GM18951 (cell line): Measurements from ENCODE around the gene TRIP11.

ENCODE experiments used
- POLR2A ChIP-seq: IDR thresholded peaks from 4 replicates; pipeline ENCODE4 v1.6.1; 2011; ENCODE audit warnings: mild to moderate bottlenecking; ENCODE audit not compliant: insufficient read length, insufficient read depth; ENCODE audit errors: extremely low read depth
- in situ Hi-C: fragments of 300-500 bp; cut with MboI; formaldehyde crosslinking; loops from one replicate; pipeline ENCODE4 v1.12.0; 2022; ENCODE audit warnings: low sequenced_read_pairs, mixed read lengths, inconsistent platforms; ENCODE audit not compliant: unreplicated experiment

Gene TRIP11

DNA sequence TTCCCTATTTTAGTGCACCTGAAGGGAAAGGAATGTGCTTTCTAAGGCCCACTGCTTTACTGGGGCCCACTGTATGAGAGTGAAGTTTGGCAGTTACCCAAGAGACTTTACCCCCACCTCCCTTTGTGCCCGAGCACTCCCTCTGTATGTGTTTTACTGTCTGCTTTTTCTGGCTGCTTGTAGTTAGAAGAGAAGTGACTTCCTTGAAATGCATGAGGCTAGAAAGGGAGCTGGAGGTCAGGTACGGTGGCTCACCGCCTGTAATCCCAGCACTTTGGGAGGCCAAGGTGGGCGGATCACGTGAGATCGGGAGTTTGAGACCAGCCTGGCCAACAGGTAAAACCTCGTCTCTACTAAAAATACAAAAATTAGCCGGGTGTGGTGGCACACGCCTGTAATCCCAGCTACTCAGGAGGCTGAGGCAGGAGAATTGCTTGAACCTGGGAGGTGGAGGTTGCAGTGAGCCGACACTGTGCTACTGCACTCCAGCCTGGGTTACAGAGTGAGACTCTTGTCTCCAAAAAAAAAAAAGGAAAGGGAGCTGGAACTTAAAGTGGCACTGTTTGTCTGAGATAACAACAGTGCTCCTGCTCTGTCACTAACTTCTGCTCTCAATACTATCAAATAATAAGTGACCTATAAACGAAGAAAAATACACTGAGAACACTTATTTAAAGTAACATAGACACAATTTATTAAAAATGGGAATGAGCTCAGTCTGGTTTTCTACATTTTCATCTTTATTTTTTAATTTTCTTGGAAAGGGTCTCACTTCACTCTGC is 5.8 kb downstream of the TRIP11 start:
- in situ Hi-C loops = no loop called here
- no peak for TF ChIP-seq POLR2A

DNA sequence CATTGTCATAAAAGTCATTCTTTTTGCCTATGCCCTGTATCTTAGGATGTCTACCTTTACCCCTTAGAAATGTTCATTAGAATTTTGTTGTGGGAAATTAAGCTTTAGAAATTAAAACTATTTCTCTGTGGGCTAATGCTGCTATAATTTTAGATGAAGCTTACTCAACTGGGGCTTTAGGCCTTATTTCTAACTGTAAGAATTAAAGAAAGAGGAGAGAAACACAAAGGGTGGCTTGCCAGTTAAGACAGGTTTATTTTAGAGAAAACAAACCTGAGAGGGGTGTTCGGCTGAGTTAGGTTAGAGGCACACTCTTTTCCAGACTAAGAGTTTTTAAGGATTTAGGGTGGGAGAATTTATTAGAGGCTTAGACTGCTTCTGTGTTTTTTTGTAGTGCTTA is 6.4 kb downstream of the TRIP11 start:
- in situ Hi-C loops = no loop called here
- no peak for TF ChIP-seq POLR2A

DNA sequence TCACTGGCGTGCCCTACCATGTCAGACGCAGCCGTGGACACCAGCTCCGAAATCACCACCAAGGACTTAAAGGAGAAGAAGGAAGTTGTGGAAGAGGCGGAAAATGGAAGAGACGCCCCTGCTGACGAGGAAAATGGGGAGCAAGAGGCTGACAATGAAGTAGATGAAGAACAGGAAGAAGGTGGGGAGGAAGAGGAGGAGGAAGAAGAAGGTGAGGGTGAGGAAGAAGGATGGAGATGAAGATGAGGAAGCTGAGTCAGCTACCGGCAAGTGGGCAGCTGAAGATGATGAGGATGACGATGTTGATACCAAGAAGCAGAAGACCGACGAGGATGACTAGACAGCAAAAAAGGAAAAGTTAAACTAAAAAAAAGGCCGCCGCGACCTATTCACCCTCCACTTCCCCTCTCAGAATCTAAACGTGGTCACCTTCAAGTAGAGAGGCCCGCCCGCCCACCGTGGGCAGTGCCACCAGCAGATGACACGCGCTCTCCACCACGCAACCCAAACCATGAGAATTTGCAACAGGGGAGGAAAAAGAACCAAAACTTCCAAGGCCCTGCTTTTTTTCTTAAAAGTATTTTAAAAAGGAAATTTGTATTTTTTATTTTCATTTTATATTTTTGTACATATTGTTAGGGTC is 13.2 kb downstream of the TRIP11 start:
- in situ Hi-C loops = no loop called here
- TF ChIP-seq POLR2A = no peak

DNA sequence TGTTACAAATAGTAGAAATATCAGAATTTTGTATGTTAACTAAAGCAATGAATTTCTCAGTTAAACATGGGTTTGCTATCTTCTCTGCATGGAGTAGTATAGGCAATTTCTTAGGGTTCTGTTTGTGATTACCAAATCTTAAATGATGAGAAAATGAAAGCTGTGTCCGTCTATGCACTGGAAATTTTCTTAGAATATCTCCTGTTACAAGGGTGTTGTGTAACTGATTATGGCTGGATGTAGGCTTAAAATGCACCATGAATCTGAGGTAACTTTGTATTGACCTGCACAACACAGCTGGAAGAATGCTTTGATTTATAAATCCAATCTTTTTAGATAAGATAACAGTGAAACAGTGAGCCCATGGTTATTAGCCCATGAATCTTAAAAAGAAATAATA is 17.8 kb downstream of the TRIP11 start:
- TF ChIP-seq POLR2A = no peak
- in situ Hi-C loops = no loop called here

DNA sequence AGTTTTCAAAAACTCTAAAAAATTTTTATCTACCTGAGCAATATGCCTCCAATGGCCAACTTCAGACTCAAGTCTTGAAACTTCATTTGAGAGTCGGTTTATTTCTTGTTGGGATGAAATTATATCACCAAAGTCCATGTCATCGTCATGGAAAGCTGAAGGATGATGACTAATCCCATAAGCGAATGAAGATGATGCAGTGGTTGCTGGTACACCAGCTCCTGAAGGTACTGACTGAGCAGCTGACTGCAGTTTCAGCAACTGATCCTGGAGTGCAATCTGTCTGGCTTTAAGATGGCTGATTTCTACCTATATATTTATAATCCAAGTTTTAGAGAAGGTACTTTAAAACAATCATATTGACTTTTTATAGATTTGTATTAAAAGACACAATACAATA is 18.3 kb downstream of the TRIP11 start:
- in situ Hi-C loops = no loop called here
- no peak for TF ChIP-seq POLR2A

DNA sequence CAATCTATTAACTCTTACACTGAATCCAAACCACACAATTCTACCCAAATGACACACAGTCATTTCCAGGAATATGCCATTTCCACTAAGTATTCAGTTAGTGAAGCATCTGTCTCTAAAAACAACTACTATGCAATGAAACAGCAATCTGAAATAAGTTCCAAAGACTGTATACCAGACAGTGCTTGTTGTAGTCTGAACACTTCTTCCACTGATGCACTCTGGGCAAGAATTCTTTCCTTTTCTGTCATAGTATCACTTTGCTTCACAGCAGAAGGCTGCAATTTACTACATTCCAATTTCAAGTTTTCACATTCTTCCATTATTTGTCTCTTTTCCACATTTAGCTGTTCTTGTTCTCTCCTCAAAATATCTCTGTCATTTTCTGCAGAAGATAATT is 25.8 kb downstream of the TRIP11 start:
- no peak for TF ChIP-seq POLR2A
- in situ Hi-C loops = no loop called here

DNA sequence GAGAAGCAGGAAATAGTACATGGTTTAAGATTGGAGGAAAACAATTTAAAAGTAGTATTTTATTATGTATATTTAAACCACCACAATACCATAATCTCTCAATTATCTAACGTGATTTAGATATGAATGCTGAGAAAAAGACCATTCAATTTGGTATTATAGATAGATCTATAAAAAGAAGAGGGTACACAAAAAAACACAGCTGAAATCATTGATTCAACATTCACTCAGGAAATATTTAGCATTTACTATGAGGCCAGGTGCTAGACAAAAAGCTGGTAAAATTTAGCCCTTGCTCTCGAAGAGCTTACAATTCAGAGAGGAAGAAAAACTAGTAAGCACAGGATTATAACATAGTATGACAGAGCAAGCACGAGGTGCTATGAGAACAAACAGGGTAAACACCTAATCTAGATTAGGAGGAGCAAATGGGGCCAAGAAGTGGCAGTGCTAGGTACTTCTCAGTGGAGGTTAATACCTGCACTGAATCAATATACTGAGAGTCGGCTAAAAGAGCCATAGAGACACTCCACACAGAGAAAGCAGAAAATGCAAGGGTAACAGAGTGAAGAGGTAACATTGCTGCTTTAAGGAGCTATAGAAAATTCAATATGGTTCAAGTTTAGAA is 27.6 kb downstream of the TRIP11 start:
- in situ Hi-C loops = no loop called here
- no peak for TF ChIP-seq POLR2A

DNA sequence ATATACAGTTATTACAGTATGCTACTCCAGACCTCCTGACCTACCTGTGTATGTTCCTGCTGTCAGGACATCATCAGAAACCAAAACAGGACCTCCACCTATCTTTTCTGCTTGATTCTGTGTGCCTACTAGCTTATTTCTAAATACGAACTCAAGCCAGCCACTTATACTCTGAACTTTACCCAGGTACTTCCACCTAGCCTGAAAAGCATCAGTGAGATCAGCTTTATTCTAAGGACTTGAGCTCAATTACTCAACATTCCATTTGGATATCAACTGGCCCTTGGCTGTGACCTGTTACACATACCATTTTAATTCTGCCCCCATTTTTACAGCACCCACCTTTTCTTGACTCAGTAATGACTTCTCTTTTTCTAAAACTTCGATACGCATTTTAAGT is 29.2 kb downstream of the TRIP11 start:
- in situ Hi-C loops = no loop called here
- TF ChIP-seq POLR2A = no peak

DNA sequence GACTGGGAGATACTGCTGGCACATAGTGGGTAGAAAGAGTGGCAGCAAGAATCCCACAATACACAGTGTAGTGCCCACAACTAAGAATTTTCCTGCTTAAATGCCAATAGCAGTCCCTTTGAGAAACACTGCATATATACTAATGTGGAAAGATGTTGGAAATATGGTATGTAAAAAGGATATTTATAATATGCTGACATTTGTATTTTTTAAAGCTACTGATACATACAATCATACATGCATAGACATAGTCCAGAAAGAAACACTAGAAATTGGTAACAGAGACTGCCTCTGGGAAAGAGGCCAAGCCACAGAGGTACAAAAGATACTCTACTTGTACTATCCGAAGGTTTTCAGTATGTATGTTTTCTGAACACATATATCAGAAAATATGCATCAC is 30.3 kb downstream of the TRIP11 start:
- in situ Hi-C loops = no loop called here
- TF ChIP-seq POLR2A = no peak

DNA sequence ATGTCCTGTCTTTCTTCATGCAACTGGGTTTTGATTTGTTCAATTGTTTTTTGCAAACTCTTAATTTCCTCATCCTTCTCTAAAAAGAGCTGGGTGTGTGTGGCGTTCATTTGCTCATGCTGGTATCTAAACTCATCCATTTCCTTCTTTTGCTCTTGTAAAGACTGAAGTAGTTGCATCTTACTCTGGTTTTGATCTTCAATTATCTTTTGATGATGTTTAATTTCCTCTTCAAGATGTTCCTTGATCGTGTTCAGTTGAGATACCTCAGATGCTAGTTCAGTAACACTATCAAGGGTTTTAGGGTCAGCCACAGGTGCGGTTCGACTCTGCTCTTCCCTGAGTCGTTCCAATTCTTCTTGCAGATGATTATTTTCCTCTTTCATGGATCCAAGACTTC is 34.8 kb downstream of the TRIP11 start:
- TF ChIP-seq POLR2A = no peak
- in situ Hi-C loops = no loop called here

DNA sequence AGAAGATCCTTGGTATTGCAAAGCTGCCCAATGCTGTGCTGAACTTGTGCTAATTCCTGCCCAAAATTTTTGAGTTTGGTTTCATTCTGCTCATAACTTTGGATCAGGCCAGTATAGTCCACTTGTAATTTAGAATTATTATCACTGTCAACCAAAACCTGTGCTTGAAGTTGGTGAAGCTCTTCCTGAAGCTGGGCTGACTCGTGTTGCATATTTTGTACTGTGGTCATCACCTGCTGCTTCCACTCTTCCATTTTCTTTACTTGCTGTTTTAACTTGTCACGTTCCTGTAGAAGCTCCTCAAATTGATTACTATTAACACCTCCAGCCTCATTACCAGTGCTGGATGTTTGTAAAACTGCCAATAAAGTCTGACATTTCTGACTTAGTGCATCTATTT is 35.8 kb downstream of the TRIP11 start:
- TF ChIP-seq POLR2A = no peak
- in situ Hi-C loops = no loop called here

DNA sequence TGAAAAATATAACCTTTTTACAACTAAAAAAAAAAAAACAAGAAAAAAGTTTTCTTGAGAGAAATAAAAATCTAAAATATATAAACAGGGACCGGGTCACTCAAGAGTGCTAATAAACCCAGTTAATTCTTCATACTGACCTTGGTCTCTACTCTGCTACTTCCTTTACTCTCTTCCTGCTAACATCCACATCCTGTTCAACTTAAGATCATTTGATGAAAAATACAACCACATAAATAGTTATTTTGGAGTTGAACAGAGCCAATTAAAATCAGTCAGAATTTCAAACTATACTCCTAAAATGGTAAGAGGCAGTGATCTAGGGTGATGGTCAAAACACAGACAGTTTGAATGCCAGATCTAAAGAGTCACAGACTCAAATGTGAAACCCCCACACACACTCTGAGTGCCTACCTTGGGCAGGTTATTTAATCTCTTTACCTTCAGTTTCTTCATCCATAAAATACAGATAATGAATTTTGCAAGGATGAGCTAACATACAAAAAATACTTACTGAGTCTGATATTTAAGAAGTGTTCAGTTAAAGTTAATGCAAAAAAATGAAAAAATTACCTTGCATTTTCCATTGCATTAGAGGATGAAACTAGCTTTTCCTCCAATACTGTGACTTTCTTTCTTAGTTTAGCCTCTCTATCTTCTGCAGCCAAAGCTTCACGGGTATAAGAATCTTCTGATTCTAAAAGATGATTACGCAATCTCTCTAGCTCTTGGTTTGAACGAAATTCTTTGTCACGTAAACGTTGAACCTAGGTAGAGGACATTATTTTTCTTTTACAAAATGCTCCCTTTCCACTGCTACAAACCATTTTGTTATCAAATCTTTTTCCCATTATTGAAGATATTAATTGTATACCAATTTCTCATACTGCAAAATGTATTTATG is 40.9 kb downstream of the TRIP11 start:
- in situ Hi-C loops = no loop called here
- TF ChIP-seq POLR2A = no peak

DNA sequence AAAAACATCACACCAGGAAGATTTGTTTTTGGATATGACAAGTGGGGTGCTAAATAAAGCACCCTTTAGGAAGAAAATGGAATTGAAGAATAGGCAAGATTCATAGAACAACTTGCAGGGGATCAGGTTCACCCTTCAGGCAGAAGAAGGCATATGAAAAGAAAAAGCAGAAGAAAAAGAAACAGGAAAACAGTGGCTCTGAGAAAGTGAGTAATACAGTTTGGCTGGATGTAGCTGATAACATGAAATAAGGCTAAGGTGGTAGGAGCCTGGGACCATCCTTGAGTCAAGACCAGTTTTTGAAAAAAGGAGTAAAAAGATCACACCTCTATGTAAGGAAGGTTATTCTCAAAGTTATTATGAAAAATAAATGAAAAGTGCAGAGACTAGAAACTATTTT is 42.4 kb downstream of the TRIP11 start:
- in situ Hi-C loops = no loop called here
- TF ChIP-seq POLR2A = no peak

DNA sequence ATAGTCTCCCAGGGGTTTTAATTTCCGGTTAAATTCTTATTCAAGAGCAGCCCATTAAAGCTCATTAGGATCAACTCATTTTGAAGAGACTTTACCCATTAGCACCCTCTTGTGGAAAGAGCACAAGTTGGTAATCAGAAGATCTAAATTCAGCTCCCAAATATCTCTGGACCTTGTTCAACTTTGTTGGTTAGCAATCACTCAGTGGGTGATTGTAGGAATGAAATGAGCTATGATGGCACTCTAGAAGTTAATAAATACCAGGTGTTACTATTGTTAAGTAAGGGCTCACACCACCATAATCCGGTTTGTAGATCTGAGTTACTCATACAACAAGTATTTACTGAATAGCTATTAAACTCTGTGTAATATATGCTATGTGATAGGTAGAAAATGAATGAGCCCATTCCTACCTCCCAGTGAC is 42.9 kb downstream of the TRIP11 start:
- no peak for TF ChIP-seq POLR2A
- in situ Hi-C loops = no loop called here

DNA sequence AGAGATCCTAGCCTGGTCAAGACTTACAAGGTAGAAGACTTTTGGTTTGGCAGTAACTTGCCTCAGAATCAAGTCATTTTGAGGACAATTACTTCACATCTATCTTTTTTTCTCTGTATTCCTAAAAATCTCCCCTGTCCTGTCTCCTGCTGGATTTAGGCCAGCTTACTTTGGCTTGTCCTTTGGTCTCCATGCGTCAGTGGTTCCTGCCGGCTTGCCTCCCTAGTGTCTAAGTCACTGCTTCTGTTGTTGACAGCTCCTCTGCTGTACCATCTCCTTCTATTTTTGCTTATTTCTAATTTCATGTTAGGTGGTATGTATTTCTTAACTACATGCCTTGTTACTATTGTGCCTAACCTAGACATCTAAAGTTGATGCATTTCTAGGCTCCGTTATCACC is 52.7 kb downstream of the TRIP11 start:
- in situ Hi-C loops = no loop called here
- TF ChIP-seq POLR2A = no peak
